ENCODE data around the gene CREB3L1.

CREB3L1 gene

DNA sequence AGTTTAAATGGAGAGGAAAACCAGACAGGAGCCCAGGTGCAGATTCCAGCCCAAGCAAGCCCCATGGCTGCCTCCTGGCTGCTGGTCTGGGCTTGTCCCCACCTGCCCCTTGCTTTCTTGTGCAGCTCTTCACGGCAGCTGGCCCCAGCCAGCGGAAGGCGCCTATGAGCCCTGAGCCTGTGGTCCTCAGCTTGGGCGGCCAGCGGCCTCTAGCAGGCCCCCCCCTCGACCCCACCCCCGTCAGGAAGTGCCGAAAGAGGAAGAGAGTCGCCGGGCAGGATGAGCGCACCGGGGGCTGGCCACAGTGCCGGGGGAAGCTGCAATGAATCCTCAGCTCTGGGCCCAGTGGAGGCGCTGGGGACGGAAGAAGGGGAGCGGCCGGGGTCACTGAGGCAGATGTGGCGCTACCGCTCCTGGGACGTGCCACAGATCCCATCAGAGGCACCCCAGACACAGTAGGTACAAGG lies 67.7 kb downstream of the CREB3L1 start:
- DNase-seq (ENCODE audit: low read depth, low spot score) = no peak

DNA sequence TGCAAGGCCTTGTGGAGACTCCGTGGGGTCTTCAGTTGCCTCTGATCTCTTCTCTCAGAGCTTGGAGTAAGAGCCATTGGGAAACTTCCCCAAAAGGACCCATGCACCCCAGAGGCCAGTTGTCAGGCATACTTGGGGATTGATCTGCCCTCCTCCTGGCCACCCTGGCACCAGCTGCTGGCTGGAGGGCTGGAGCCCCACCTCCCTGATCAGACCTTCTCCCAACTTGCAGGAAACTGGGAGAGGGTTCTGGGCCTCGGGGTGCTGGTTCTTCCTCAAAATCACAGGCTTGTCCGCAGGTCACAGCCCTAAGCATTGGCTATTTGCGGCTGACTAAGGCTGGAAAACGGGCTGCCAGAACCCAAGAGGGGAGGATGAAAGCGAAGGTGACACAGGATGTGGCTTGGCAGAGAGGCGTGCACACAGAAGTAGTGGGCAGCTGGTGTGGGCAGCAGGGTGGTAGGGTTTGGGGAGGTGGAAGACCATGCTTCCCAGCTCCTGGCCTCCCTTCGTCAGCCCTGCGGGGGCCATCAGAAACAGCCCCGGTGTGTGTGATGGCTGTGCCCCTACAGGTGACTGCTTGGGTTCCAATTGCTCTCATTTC lies 68.5 kb downstream of the CREB3L1 start:
- no peak for DNase-seq (ENCODE audit: low read depth, low spot score)

DNA sequence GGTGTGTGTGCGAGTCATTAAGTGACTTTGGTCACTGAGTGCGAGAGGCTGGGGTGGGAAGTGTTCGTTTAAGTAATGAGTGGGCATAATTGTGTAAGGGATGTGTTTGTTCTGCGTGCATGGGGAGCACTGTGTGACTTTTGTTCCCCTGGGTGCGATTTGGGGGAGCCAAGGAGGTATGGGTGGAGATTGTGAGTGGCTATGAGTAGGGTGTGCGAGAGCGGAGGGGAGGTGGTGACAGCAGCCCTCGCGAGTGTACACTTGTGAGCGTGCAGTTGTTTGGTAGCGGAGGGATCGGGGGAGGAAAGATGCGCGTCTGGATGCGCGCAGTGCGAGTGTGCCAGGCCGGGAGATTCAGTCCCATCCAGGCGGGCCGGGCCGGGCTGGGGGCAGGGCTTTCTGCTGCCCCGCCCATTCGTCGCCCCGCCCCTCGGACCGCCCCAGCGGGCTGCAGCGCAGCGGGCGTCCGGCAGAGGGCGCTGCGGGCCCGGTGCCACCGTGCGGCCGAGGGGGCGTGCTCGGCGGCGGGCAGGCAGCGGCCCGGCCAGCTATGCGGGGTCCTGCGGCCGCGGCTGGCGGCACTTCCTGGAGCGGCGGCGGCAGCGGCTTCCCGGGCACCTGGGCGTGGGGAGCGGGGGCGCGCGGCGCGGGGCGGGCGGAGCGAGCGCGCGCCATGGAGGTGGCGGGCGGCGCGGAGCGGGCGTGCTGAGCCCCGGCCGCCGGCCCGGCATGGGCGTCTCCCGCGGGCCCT lies 69.6 kb downstream of the CREB3L1 start, which contains the start of gene DGKZ:
Gene DGKZ, plus strand, starts transcription at position 578 of the 751 bp plus-strand sequence. CDS start 197 bp downstream, outside the sequence.
- no peak for DNase-seq (ENCODE audit: low read depth, low spot score)

DNA sequence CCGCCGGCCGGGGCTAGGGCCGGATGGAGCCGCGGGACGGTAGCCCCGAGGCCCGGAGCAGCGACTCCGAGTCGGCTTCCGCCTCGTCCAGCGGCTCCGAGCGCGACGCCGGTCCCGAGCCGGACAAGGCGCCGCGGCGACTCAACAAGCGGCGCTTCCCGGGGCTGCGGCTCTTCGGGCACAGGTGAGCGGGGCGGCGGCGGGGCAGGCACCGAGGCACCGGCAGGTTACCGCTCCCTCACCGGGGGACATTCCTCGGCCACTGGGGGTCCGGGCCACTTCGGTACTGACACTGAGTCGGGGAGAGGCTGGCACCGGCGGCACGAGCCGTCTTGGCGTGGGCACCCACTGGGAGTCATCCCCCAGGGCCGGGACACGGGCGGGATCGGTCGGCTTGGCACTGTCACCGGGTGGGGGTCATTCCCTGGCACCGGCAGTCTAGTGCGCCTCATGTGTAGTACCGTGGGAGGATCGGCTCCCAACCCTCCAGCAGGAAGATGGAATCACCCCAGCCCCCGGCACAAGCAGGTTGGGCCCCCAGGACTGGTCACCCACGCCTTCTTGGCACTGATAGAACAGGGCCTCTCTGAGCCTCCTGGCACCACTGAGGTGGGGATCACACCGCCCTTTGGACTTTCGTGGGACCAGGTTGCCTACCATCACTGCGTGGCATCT lies 70.3 kb downstream of the CREB3L1 start:
- no peak for DNase-seq (ENCODE audit: low read depth, low spot score)

DNA sequence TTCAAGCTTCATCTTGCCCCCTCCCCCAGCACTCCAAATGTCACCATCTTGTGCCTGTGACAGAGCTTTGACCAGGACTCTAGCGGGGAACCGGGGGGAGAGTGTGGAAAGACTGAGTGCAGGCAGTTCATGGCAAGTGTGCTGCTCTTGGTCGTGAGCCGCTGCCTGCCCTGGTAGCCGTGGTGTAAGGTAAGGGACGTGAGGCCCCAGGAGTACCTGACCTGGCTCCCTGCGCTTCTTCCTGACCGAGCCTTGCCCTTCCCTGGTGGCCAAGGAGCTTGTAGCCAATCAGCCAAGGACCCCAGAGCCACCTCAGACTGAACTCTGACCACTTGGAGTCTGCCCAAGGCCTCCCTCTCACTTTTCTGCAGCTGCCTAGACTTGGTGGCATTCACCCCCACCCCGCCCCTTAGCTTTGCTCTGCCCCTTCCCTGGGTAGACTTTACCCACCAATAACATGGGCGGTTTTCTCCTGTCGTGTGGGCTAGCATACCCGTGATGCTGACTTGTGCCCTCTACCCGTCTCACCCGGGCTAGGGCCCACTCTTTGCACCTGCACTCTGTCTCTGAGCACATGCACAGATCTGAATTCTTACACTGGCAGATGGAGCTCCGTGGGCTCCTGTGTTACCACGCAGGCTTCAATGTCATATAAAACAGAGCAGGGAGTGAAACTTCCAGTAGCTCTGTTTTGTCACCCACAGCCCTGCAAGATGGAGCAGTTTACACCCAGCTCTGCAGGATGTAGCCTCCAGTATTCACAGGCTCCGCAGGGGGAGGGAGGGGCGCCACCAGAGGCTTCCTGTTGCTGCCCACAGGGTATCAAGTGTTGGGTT lies 71.3 kb downstream of the CREB3L1 start:
- no peak for DNase-seq (ENCODE audit: low read depth, low spot score)

DNA sequence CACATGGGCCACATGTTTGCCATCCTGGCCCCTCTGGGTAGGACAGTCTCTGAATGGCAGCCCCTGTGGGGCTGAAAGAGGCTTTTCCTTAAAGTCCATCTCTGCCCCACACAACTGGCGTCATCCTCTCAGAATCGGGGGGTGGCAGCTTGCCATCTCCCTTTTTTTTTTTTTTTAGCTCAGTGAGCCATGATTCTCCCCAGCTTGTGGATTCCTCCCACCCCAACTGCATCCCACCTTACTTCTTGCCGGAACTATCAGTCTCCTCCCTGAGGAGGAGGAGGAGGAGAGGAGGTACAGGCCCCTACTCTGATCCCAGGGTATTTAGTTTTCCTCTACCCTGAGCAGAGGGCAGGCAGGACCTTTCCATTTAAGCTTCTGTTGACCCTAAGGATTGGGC lies 73.2 kb downstream of the CREB3L1 start:
- no peak for DNase-seq (ENCODE audit: low read depth, low spot score)

DNA sequence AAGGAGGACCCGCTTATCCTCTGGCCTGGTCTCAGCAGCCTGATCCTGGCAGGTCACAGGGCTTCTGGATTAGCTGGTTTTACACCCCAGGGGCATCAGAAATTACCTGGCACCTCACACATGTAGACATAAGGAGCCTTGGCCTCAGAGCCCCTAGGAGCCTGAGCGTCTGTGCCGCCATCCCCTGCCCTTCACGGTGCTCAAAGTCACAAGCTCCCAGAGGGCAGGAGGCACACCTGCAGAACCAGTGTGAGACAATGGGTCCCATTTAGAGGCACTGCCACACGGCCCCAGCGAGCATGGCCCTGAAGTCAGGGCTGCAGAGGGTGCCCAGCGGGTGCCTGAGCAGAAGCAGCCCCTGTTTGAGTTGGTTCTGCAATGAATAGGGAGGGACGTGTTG lies 73.7 kb downstream of the CREB3L1 start:
- DNase-seq (ENCODE audit: low read depth, low spot score) = no peak

DNA sequence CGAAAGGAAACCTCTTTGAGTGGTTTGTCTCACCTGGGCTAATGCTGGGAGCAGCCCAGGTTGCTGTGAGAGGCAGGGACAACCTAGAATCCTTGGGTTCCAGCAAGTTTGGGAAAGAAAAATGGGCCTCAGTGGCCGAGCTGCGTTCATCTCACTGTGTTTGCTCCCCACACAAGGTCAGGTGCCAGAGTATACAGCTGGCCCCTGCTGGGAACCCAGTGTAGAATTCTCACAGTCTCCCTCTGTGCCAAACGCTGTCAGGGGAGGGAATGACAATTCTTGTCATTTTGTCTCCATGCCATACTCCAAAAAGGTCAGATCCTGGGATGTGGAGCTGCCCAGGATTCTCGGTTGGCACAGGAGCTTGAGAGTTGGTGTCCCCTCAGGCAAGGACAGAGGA lies 74.1 kb downstream of the CREB3L1 start:
- DNase-seq (ENCODE audit: low read depth, low spot score) = no peak

DNA sequence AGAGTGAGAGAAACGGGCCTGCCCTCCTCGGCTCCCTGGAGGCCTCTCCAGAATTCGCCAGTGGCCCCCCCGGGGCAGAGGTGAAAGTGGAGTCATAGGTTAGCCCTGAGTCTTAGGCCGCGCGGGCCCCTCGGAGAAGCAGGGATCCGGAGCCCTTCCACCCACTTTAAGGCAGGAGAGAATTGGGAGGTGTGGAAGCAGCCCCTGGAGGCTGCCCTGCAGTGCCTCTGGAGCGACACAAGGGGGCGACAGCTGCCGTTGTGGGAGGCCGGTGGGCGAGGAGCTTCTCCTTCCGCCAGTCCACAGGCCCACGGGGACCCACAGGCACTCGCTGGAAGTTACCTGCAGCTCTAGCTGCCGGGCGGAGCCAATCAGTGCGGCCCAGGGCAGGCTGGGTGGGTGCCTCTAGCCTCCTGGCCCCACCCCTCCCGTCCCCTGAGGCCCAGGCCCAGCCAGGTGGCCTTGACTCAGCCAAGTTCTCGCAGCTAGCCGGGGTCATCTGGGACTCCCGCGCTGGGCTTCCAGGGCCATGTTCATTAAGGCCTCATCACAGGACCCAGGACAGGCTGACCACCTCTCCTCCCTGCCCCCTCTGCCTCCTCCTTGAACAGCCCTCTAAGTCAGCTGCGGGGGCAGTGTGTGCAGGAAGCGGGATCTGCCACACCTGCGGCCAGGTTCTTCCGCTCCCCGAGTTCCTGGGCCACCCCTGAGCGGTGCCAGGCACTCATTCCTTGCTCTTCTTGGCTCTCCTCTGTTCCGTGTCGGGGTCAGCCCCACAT lies 74.8 kb downstream of the CREB3L1 start:
- no peak for DNase-seq (ENCODE audit: low read depth, low spot score)

DNA sequence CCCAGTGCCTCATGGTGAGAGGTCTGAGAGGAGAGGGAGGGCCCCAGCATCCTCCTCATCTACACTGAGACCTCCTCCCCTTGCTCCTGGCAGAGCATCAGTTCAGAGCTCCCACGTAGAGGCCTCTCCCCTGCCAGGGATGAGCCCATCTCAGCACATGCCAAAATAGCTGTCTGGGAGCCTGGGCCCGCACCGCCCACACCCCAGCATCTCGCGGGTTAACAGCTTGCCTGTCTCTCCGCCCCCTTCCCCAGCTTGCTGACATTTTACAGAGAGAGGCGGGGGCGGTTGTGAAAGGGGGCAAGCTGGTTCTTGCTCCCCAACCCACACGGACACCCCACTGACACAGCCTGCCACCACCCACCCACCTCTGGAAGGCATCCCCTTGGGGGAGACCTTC lies 76.2 kb downstream of the CREB3L1 start:
- DNase-seq (ENCODE audit: low read depth, low spot score) = no peak

DNA sequence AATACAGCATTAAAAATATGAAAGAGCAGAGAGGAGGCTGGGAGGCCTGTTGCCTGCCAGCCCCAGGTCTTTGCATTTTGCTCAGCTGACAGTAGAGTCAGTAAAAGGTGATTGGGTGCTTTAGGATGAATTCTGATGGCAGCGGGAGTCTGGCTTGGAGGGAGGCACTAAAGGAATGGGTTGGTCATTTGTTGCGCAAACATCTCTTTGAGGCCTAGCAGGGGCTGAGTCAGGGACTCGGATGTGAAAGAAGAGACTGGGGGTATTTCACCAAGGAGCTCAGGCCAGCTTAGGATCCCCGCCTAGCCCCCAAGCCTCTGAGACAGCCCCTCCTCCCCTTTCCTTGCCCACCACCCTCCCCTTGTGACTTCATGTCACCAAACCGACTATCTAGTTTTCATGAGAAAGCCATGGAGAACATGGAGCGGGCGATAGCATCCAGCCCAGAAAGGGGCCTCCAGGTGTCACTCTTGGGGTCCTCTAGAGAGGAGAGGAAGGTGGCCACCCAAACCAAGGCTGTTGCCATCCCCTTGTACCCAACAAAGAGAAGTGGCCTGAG lies 79.5 kb downstream of the CREB3L1 start:
- DNase-seq (ENCODE audit: low read depth, low spot score) = no peak

DNA sequence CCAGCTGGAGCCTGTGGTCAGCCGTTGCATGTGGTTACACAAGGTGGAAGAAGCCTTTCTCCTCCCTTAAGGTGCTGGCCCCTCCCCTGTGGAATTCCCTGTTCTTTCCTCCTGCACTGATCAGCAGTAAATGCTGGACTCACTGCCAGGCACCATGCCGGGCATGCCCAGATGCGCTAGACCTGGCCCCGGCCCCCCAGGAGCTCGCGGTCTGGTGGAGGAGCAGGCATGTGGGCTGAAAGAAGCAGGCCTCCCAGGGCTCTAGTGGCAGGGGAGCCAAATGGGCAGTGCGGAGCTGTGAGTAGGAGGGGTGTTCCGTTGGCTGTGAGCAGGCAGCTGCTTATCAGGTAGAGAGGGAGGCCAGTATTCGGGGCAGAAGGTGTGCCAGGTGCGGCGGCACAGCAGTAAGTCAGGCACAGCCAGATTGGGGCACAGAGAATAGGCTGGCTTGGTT lies 80.0 kb downstream of the CREB3L1 start:
- no peak for DNase-seq (ENCODE audit: low read depth, low spot score)

DNA sequence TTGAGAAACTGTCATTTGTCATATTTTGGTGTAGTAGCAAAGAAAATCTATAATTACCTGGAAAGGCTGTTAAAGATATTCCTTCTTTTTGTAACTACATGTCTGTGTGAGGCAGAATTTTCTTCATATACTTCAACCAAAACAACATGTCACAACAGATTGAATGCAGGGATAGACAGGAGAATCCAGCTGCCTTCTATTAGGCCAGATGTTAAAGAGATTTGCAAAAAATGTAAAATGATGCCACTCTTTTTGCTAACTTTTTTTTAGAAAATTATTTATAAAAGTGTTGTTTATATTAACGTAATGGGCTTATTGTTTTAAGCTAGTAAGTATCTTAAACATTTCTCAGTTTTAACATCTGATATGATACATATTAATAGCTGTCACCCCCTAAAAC lies 82.5 kb downstream of the CREB3L1 start:
- DNase-seq (ENCODE audit: low read depth, low spot score) = no peak

DNA sequence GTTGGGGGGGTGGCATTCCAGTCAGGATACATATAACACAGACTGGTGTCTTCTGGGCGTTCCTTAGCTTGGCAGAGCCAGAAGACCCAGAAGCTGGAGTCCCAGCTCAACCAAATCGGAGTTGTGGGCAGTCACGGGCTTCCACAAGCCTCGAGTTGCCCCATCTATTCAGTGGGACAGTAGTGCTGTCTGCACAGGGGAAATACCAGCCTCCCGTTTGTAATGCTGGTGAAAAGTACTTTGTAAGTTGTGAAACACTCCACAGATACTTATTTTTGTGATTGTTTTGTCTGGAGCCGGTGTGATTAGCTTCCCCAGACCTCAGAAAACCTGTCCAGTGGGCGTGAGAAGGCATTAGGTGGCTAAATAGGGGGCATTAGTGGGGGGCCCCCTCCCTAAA lies 83.4 kb downstream of the CREB3L1 start:
- no peak for DNase-seq (ENCODE audit: low read depth, low spot score)

DNA sequence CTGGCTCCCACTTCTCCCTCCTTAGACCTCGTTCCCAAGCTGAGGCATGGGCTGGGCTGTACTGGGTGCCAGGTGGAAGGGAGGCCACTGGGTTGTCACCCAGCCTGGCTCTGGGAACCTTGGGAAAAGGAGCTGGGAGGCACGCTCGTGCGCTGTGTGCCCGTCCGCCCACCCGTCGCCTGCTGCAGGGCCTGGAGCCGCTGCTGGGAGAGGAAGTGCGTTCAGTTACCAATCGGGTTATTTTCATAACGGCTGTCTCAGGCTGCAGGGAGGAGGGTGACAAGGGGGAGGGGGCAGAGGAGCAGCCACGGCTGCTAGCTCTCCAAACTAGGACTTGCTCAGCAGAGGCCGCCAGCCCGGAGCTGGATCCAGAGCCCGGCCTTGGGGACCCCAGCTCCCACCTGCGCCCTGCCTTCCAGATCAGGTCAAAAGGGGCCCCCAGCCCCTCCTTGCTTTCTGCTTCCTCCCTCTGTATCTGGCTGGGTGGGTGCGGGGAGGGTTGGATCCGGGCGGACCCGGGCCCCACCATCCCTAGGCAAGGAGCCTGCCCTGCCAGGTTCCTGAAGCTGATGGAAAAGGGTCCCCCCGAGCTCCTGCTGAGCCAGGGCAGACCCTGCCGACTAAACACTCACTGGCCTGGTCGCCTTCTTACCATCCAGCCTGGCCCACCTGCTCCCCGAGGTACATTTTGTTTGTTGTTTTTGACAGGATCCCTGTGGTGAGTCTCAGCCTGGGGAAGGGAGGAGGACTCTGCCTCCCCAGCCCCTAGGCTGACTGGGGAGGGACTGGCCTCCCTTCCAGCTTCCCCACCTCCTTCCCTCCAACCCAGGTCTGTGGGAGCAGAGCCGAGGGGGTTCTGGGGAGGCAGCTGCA lies 84.1 kb downstream of the CREB3L1 start:
- no peak for DNase-seq (ENCODE audit: low read depth, low spot score)

DNA sequence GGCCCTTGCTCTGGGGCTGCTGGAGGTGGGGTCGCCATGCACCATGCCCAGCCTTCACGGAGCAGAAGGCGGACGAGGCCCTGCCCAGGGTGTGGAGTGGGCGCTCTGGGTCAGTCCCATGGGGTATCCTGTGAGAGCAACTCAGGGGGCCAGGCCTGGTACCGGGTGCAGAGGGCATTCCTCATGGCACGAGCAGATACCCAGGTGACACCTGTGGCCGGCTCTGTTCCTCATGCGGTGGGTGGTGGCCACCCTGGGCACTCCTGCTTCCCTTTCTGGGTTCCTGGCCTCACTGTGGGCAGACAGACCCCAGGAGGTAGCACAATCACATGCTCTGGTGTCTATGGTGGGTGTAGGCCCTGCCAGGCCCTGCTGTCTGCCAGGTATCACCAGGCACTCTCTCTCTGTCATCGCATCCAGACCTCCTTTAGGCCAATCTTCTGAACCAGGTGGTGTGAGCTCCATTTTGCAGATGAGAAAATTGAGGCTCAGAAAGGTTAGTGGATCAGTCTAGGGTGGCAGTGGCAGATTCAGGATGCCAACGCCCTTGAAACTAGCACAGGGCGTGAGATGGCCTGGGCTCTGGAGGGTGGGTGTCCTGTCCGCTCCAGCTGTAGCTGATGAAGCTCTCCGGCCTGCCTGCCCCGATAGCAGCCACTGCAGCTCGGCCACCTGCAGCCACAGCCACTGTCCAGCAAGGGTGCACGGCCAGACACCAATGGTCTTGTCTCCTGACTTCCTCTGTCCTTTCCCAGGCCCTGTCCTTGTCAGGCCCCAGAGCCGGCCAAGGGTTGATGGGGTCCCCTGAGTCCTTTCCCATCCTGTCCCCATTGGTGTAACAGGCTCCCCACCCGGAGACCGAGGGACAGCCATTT lies 84.9 kb downstream of the CREB3L1 start:
- no peak for DNase-seq (ENCODE audit: low read depth, low spot score)

DNA sequence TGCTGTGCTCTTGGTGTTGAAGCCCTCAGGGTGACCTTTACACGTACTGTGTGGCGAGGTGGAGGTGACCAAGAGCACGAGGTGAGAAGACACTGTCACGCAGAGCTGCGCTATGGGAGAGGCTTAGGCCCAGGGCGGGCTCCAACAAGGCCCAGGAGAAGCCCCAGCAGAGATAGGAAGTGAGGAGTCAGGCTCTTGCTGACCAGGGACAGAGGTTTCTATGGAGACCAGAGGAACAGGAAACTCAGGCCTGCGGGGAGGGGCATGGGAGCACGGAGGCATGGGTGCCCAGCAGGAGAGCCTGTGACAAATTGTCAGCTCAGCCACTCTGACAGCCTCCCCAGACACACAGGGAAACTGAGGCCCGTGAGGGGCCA lies 85.6 kb downstream of the CREB3L1 start:
- no peak for DNase-seq (ENCODE audit: low read depth, low spot score)

DNA sequence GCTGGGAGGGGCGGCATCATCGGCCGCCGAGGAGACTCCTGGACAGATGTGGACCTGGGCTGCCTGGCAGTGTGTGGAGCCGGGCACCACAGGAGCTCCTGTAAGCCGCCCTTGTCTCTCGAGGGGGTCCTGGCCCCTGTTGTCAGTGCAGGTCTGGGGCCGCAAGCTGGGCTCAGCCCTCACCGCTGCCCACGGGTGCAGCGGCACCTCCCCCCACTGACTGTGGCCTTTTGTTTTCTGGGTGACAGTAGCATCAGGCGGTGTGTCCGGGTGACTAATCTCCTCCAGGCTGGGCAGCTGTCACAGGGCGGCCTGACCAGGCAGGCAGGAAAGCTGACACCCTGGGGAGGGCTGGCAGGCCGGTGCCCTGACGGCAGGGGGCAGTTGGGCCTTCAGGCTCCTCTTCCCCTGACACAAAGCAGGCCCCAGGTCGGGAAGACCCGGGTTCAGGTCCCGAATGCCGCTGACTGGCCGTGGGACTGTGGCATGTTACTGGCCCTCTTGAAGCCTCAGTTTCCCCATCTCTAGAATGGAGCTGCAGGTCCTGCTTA lies 86.1 kb downstream of the CREB3L1 start:
- no peak for DNase-seq (ENCODE audit: low read depth, low spot score)
